HepG2 (cell line): ENCODE data around the gene ATP10A. TPM values are rescaled to one million over a fixed set of nuclear protein-coding genes. Genes with fewer than 3 reads are reported as not detected.

ENCODE experiments used
- ATAC-seq: fragments of 200-7000 bp; cut with Tn5 transposase; 3 replicates; pipeline ENCODE4 v1.9.1; 2020; ENCODE audit warnings: mild to moderate bottlenecking, moderate library complexity
- BruUV-seq: library from RNA; stranded (reverse); fragments of 400-500 nt; replicated peaks from 2 replicates; lab custom pipeline; 2021; lab: Mats Ljungman, UMichigan
- CTCF ChIA-PET: fragments of 300-600 bp; formaldehyde crosslinking; extraction: SDS; loops from one replicate; lab custom pipeline; 2021; ENCODE audit warnings: low total read pairs, inconsistent platforms, low intra/inter-chr PET ratio; lab: Yijun Ruan, JAX
- POLR2A ChIA-PET: fragments of 350-600 bp; sonication (Branson Sonifier 250); formaldehyde crosslinking; loops from one replicate; lab custom pipeline; 2020; ENCODE audit warnings: antibody characterized with exemption, inconsistent platforms; lab: Yijun Ruan, JAX
- DNase-seq: peaks from one replicate; pipeline ENCODE4 v3.0.0-alpha.2; 2015; ENCODE audit warnings: low spot score
- FAIRE-seq: peaks from 3 replicates; lab custom pipeline; 2011; peaks lifted over from hg19 to GRCh38; lab: Jason Lieb, UNC
- H2AFZ ChIP-seq: one replicate; pipeline ENCODE4 v1.6.1; 2011; ENCODE audit warnings: low read length, inconsistent platforms
- H3K27ac ChIP-seq: fragments of 300-600 bp; 3 replicates; pipeline ENCODE4 v1.8.0; 2011; ENCODE audit warnings: mixed run types, mild to moderate bottlenecking, mixed read lengths, low read length, inconsistent platforms; ENCODE audit not compliant: insufficient read depth; ENCODE audit errors: extremely low read length
- H3K27me3 ChIP-seq, 2 experiments: fragments of 200-600 bp in 1 of 2; 2 replicates in 1 of 2; 3 replicates in 1 of 2; pipeline versions ENCODE4 v1.6.0 to v1.8.0; 2011; ENCODE audit warnings: low read length in 2 of 2, mild to moderate bottlenecking in 2 of 2, moderate library complexity in 2 of 2, inconsistent platforms in 1 of 2; ENCODE audit not compliant: insufficient read depth in 2 of 2, control insufficient read depth in 1 of 2
- H3K36me3 ChIP-seq, 2 experiments: fragments of 200-600 bp in 1 of 2; replicated peaks in 1 of 2; 2 replicates in 1 of 2; 3 replicates in 1 of 2; pipeline versions ENCODE4 v1.5.1 to v1.8.0; 2011; ENCODE audit warnings: low read length in 2 of 2, inconsistent platforms in 1 of 2; ENCODE audit not compliant: insufficient read depth in 2 of 2, control insufficient read depth in 1 of 2
- H3K4me1 ChIP-seq: 2 replicates; pipeline ENCODE4 v1.5.1; 2012; ENCODE audit warnings: low read length, inconsistent platforms; ENCODE audit not compliant: insufficient read depth
- H3K4me2 ChIP-seq: 2 replicates; pipeline ENCODE4 v1.6.0; 2011; ENCODE audit warnings: low read depth, low read length, inconsistent platforms
- H3K4me3 ChIP-seq, 3 experiments: fragments of 200-600 bp in 1 of 3; sonication (generic), shearing (Covaris generic) in 1 of 3; replicated peaks in 1 of 3; 2 replicates each; pipeline ENCODE4 v1.5.1; 2011 to 2016; ENCODE audit warnings: low read length in 3 of 3, inconsistent platforms in 2 of 3, low read depth in 2 of 3, mild to moderate bottlenecking in 2 of 3, control low read depth in 1 of 3, mixed read lengths in 1 of 3; ENCODE audit not compliant: insufficient read depth in 1 of 3
- H3K79me2 ChIP-seq: one replicate; pipeline ENCODE4 v1.6.1; 2011; ENCODE audit warnings: low read length, inconsistent platforms; ENCODE audit not compliant: insufficient read depth
- H3K9ac ChIP-seq: 2 replicates; pipeline ENCODE4 v1.6.0; 2011; ENCODE audit warnings: mild to moderate bottlenecking, low read depth, low read length, inconsistent platforms; ENCODE audit not compliant: insufficient read depth
- H3K9me3 ChIP-seq: 2 replicates; pipeline ENCODE4 v1.5.1; 2012; ENCODE audit warnings: mild to moderate bottlenecking, low read length
- H4K20me1 ChIP-seq: 2 replicates; pipeline ENCODE4 v1.6.0; 2011; ENCODE audit warnings: inconsistent platforms, mild to moderate bottlenecking, low read length, moderate library complexity; ENCODE audit not compliant: insufficient read depth
- DNMT1 ChIP-seq: sonication (generic); formaldehyde crosslinking; IDR thresholded peaks from 2 replicates; pipeline ENCODE4 v1.5.1; 2020; ENCODE audit warnings: mild to moderate bottlenecking, missing genetic modification reagents
- KAT2B ChIP-seq: fragments of 150-350 bp; IDR thresholded peaks from 2 replicates; pipeline ENCODE4 v1.6.1; 2014; ENCODE audit warnings: low read depth, low read length, borderline replicate concordance
- NBN ChIP-seq: fragments of 450-650 bp; conservative IDR thresholded peaks from 2 replicates; pipeline ENCODE4 v1.6.1; 2017
- POGZ ChIP-seq: sonication (generic); formaldehyde crosslinking; IDR thresholded peaks from 2 replicates; pipeline ENCODE4 v1.4.0; 2020; ENCODE audit warnings: mild to moderate bottlenecking, missing genetic modification reagents
- PPARG ChIP-seq: conservative IDR thresholded peaks from 2 replicates; pipeline ENCODE4 v1.6.1; 2016; ENCODE audit warnings: missing biosample characterization, missing genetic modification reagents
- SRF ChIP-seq: IDR thresholded peaks from 2 replicates; pipeline ENCODE4 v1.6.1; 2011; ENCODE audit warnings: mild to moderate bottlenecking, low read depth, low read length, moderate library complexity
- ZNF577 ChIP-seq: sonication (generic); formaldehyde crosslinking; IDR thresholded peaks from 2 replicates; pipeline ENCODE4 v1.4.0; 2020; ENCODE audit warnings: mild to moderate bottlenecking, low read depth, missing genetic modification reagents, borderline replicate concordance
- ZNF772 ChIP-seq: sonication (generic); formaldehyde crosslinking; IDR thresholded peaks from 2 replicates; pipeline ENCODE4 v1.5.0; 2020; ENCODE audit warnings: mild to moderate bottlenecking, missing genetic modification reagents
- WGBS: methylation state at CpG from one replicate; pipeline ENCODE4 v1.1.6; 2017; ENCODE audit warnings: low lambda C conversion rate; 5-methylcytosine and 5-hydroxymethylcytosine counted together
- in situ Hi-C: cut with HindIII; loops from 2 replicates; pipeline ENCODE4 v1.10.0; 2017; ENCODE audit warnings: low pct_unique_long_range_greater_than_20kb; ENCODE audit not compliant: extremely low pct_ligation_motif_present
- intact Hi-C: fragments of 100-400 bp; cut with micrococcal nuclease; formaldehyde crosslinking; loops from one replicate; pipeline ENCODE4 v1.10.0; 2022; ENCODE audit not compliant: unreplicated experiment
- polyA plus RNA-seq, 8 experiments: library from polyadenylated mRNA; depleted of rRNA in 3 of 8; stranded (reverse) in 7 of 8; unstranded in 1 of 8; fragments of >200 nt; fragmentation: Illumina TruSeq in 4 of 8; extraction: Trizol in 4 of 8; gene quantifications; 2 replicates each; pipeline versions ENCODE4 v1.2.1 to v1.2.3, GENCODE V29; 2011 to 2016; ENCODE audit warnings: low read depth in 4 of 8, missing spikeins in 1 of 8, mixed read lengths in 1 of 8; ENCODE audit not compliant: insufficient read depth in 1 of 8
- total RNA-seq, 5 experiments: library from RNA; depleted of rRNA; stranded (reverse); fragments of >200 nt; fragmentation: Illumina TruSeq; extraction: Trizol; gene quantifications; 2 replicates each; pipeline ENCODE4 v1.2.3, GENCODE V29; 2016; ENCODE audit warnings: low read depth in 1 of 5

Gene ATP10A
- total and polyA plus RNA-seq, 2 of the 13 experiments (the other 11 are each of a cell fraction or from before 2014, with no cell fraction given), result 0.58 to 4.2 TPM

GRCh38 chr15:25683415-25683814 is 179.7 kb downstream of the ATP10A start:
- Histone ChIP-seq H3K79me2 (no peaks in the 10 kb centered on the region), H2AFZ (no peak overlapping the region), H3K27me3 (no peaks in the 10 kb centered on the region), H3K27ac (no peak overlapping the region), H3K4me3 (no peak overlapping the region), H3K4me2 (no peak overlapping the region), H4K20me1 (no peaks in the 10 kb centered on the region), H3K4me1 (no peaks in the 10 kb centered on the region), H3K9me3 (0 out of 2 replicates have a peak, but pooled peaks cover 4% of the 10 kb centered on the region), H3K36me3 (no peaks in the 10 kb centered on the region), H3K9ac (no peak overlapping the region)
- POLR2A ChIA-PET, result no interaction called here
- CTCF ChIA-PET, result no interaction called here
- in situ Hi-C loops, result no loop called here
- ATAC-seq (no peak), FAIRE-seq (no peak), DNase-seq (no peak)
- intact Hi-C loops, result no loop called here
- 39% methylated on average over 6 of the region's 6 CpGs for WGBS
- no peak for TF ChIP-seq NBN
- TF ChIP-seq KAT2B, result no peak
- TF ChIP-seq ZNF577 (CRISPR knock-in tag), result no peak
- TF ChIP-seq POGZ, result no peak
- no TSS peak for BruUV-seq

- POLR2A ChIA-PET, result no interaction called here
- H3K27ac ChIP-seq, result no peak overlapping the region
- no peaks in the 10 kb centered on the region for H3K79me2 ChIP-seq
- in situ Hi-C loops (no loop called here), intact Hi-C loops (no loop called here)
- H3K4me2 ChIP-seq, result no peak overlapping the region
- no peaks in the 10 kb centered on the region for H3K4me1 ChIP-seq
- H2AFZ ChIP-seq, result no peak overlapping the region
- BruUV-seq, result no TSS peak
- 0 out of 2 replicates have a peak, but pooled peaks cover 4% of the 10 kb centered on the region for H3K9me3 ChIP-seq
- H3K4me3 ChIP-seq, result no peak overlapping the region
- no peaks in the 10 kb centered on the region for H3K27me3 ChIP-seq
- WGBS, result 63% methylated on average over 2 of the region's 7 CpGs
- H3K36me3 ChIP-seq, result no peaks in the 10 kb centered on the region
- TF ChIP-seq ZNF772 (no peak), SRF (no peak), DNMT1 (CRISPR knock-in tag) (no peak), PPARG (CRISPR knock-in tag) (no peak)
- no peaks in the 10 kb centered on the region for H4K20me1 ChIP-seq
- FAIRE-seq, result no peak
- H3K9ac ChIP-seq, result no peak overlapping the region
- no peak for ATAC-seq
- no peak for DNase-seq
- CTCF ChIA-PET, result no interaction called here
These were observed 180.8 kb downstream of the ATP10A start for GRCh38 chr15:25682340-25682739.
